LNCAP (cell line): ENCODE data around the gene CTRB2.

ENCODE experiments used
- CTCF ChIP-seq: fragments of 450-650 bp; IDR thresholded peaks from 2 replicates; pipeline ENCODE4 v1.5.1; 2017; ENCODE audit warnings: mild to moderate bottlenecking

Gene CTRB2

GRCh38 chr16:75231570-75231969, 24.6 kb upstream of the CTRB2 start:
- TF ChIP-seq CTCF, result no peak

- no peak for TF ChIP-seq CTCF
Measured at GRCh38 chr16:75230471-75231110, 23.6 kb upstream of the CTRB2 start.

- TF ChIP-seq CTCF, result no peak
Measured at GRCh38 chr16:75229172-75230031, 22.4 kb upstream of the CTRB2 start.

GRCh38 chr16:75228143-75228976, 21.4 kb upstream of the CTRB2 start:
- TF ChIP-seq CTCF, result no peak

GRCh38 chr16:75227361-75228142, 20.6 kb upstream of the CTRB2 start:
- TF ChIP-seq CTCF, result no peak

- no peak for TF ChIP-seq CTCF
Measured at GRCh38 chr16:75226550-75227360, 19.8 kb upstream of the CTRB2 start.
